Astrocyte (in vitro differentiated cells and primary cell): ENCODE data around the gene ZNF775. TPM values are rescaled to one million over a fixed set of nuclear protein-coding genes. Genes with fewer than 3 reads are reported as not detected.

Experiments
- DNase-seq: peaks from one replicate; pipeline ENCODE4 v3.0.0-alpha.2; 2010; ENCODE audit warnings: low read depth
- FAIRE-seq: peaks from 2 replicates; lab custom pipeline; 2011; peaks lifted over from hg19 to GRCh38; lab: Jason Lieb, UNC
- H2AFZ ChIP-seq: 2 replicates; pipeline ENCODE4 v1.6.0; 2012; ENCODE audit warnings: low read depth, low read length, inconsistent platforms
- H3K27ac ChIP-seq: 2 replicates; pipeline ENCODE4 v1.5.1; 2011; ENCODE audit warnings: low read depth, low read length, inconsistent platforms
- H3K27me3 ChIP-seq: 2 replicates; pipeline ENCODE4 v1.6.0; 2011; ENCODE audit warnings: low read length, inconsistent platforms; ENCODE audit not compliant: insufficient read depth
- H3K36me3 ChIP-seq: 2 replicates; pipeline ENCODE4 v1.5.1; 2011; ENCODE audit warnings: low read length, inconsistent platforms; ENCODE audit not compliant: insufficient read depth
- H3K4me1 ChIP-seq: 2 replicates; pipeline ENCODE4 v1.5.1; 2011; ENCODE audit warnings: low read length, inconsistent platforms; ENCODE audit not compliant: insufficient read depth
- H3K4me2 ChIP-seq: 2 replicates; pipeline ENCODE4 v1.6.0; 2012; ENCODE audit warnings: low read length, inconsistent platforms
- H3K4me3 ChIP-seq: 2 replicates; pipeline ENCODE4 v1.5.1; 2011; ENCODE audit warnings: low read depth, mild to moderate bottlenecking, low read length, inconsistent platforms; ENCODE audit not compliant: insufficient read depth
- H3K79me2 ChIP-seq: 2 replicates; pipeline ENCODE4 v1.6.0; 2012; ENCODE audit warnings: mild to moderate bottlenecking, low read length, inconsistent platforms; ENCODE audit not compliant: insufficient read depth
- H3K9ac ChIP-seq: 2 replicates; pipeline ENCODE4 v1.6.0; 2012; ENCODE audit warnings: mild to moderate bottlenecking, low read length, inconsistent platforms
- H3K9me3 ChIP-seq: 2 replicates; pipeline ENCODE4 v1.5.1; 2012; ENCODE audit warnings: low read depth, mild to moderate bottlenecking, low read length, inconsistent platforms; ENCODE audit not compliant: insufficient read depth
- H4K20me1 ChIP-seq: 2 replicates; pipeline ENCODE4 v1.6.0; 2012; ENCODE audit warnings: low read length, inconsistent platforms; ENCODE audit not compliant: insufficient read depth
- H3K27ac Mint-ChIP-seq: one replicate; pipeline ENCODE4 v1.8.0; 2021; ENCODE audit warnings: mild to moderate bottlenecking, mixed read lengths; ENCODE audit not compliant: unreplicated experiment
- H3K27me3 Mint-ChIP-seq: one replicate; pipeline ENCODE4 v1.8.0; 2021; ENCODE audit warnings: low read depth, mixed read lengths; ENCODE audit not compliant: unreplicated experiment
- H3K36me3 Mint-ChIP-seq: one replicate; pipeline ENCODE4 v1.8.0; 2021; ENCODE audit warnings: low read depth, mixed read lengths; ENCODE audit not compliant: unreplicated experiment
- H3K4me1 Mint-ChIP-seq: one replicate; pipeline ENCODE4 v1.8.0; 2021; ENCODE audit warnings: low read depth, mixed read lengths; ENCODE audit not compliant: unreplicated experiment
- H3K4me3 Mint-ChIP-seq: one replicate; pipeline ENCODE4 v1.8.0; 2021; ENCODE audit warnings: mild to moderate bottlenecking, moderate library complexity, mixed read lengths; ENCODE audit not compliant: unreplicated experiment
- H3K9me3 Mint-ChIP-seq: one replicate; pipeline ENCODE4 v1.8.0; 2021; ENCODE audit warnings: mild to moderate bottlenecking, mixed read lengths; ENCODE audit not compliant: unreplicated experiment
- CTCF ChIP-seq: IDR thresholded peaks from 2 replicates; pipeline ENCODE4 v1.5.1; 2011; ENCODE audit warnings: low read depth, mild to moderate bottlenecking, inconsistent platforms, low read length, moderate library complexity; ENCODE audit not compliant: insufficient read depth
- EZH2 ChIP-seq: IDR thresholded peaks from 2 replicates; pipeline ENCODE4 v1.6.1; 2012; ENCODE audit warnings: mild to moderate bottlenecking, low read length, inconsistent platforms; ENCODE audit not compliant: insufficient read depth
- total RNA-seq: library from RNA; stranded (reverse); gene quantifications from 2 replicates; pipeline ENCODE4 v1.2.1, GENCODE V29; 2021

The ZNF775 gene
- total RNA-seq, 1 donor from 2014 or later: 6.5 TPM

DNA sequence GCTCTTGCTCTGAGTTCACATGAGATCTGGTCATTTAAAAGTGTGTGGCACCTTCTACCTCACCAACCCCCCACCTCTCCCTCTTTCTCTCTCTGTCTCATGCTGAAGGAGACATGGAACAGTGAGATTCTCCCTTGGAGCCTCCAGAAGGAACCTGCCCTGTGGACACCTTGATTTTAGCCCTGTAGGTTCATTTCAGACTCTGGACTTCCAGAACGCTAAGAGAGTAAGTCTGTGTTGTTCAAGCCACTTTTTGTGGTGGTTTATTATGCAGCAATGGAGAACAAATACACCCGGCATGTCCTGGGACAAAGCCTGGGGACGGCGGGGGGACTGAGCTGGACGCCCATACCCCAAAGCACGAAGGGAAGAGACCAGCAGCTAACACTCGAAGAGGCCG lies 50.6 kb downstream of the ZNF775 start:
- no peak overlapping the region for H3K27ac ChIP-seq
- no peaks in the 10 kb centered on the region for H3K36me3 ChIP-seq
- no peak overlapping the region for H3K9ac ChIP-seq
- Mint-ChIP-seq H3K36me3 (no peaks in the 10 kb centered on the region), H3K27ac (no peak overlapping the region), H3K4me3 (no peak overlapping the region), H3K9me3 (peaks cover 9% of the 10 kb centered on the region), H3K27me3 (peaks cover 20% of the 10 kb centered on the region), H3K4me1 (peaks cover 15% of the 10 kb centered on the region)
- peaks cover 13% of the 10 kb centered on the region for H3K4me1 ChIP-seq
- no peaks in the 10 kb centered on the region for H4K20me1 ChIP-seq
- no peak for DNase-seq
- no peak overlapping the region for H2AFZ ChIP-seq
- no peak overlapping the region for H3K4me3 ChIP-seq
- H3K79me2 ChIP-seq: no peaks in the 10 kb centered on the region
- no peaks in the 10 kb centered on the region for H3K27me3 ChIP-seq
- FAIRE-seq: no peak
- no peaks in the 10 kb centered on the region for H3K9me3 ChIP-seq
- TF ChIP-seq CTCF (no peak), EZH2 (no peak)
- H3K4me2 ChIP-seq: no peak overlapping the region

DNA sequence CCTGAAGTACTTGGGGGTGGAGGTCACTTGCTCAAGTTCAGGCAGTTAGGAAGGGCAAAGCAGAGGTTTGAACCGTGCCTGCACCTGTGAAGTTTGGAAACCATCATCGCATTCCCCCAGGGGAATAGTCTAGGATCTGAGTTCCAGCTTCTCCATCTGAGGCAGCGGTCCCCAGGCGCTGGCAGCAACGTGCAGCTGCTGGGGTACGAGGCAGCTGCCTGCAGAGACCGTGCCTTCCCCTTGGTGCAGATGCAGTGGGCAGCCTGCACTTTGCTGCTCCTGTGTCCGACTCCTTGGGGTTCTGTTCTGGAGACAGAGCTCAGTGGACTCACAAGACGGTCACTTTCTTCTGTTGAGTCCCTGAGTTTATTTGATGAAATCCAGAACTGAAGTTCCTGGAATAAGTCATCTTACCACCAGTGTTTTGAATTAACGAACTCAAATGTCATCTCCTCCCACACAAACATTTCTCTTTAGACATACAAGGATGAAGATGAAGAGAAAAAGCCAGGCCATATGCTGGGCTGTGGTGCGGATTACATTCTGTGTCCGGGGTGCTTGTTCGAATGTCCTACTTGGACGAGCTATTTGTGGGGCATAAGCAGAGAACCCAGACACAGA lies 51.4 kb downstream of the ZNF775 start:
- Histone ChIP-seq H3K27me3 (no peaks in the 10 kb centered on the region), H3K9me3 (no peaks in the 10 kb centered on the region), H3K4me2 (no peak overlapping the region), H3K79me2 (no peaks in the 10 kb centered on the region), H3K36me3 (no peaks in the 10 kb centered on the region), H3K27ac (no peak overlapping the region), H4K20me1 (no peaks in the 10 kb centered on the region), H3K9ac (no peak overlapping the region), H3K4me3 (no peak overlapping the region), H2AFZ (no peak overlapping the region), H3K4me1 (peaks cover 13% of the 10 kb centered on the region)
- Mint-ChIP-seq H3K27me3 (peaks cover 20% of the 10 kb centered on the region), H3K36me3 (no peaks in the 10 kb centered on the region), H3K9me3 (peaks cover 9% of the 10 kb centered on the region), H3K4me1 (peaks cover 15% of the 10 kb centered on the region), H3K27ac (no peak overlapping the region), H3K4me3 (no peak overlapping the region)
- FAIRE-seq (no peak), DNase-seq (no peak)
- no peak for TF ChIP-seq EZH2
- no peak for TF ChIP-seq CTCF
